ENCODE data around the gene ABHD5.

The ABHD5 gene

GRCh38 chr3:43734685-43735084 is 43.9 kb downstream of the ABHD5 start:
- Histone ChIP-seq H3K4me1 (ENCODE audit: control insufficient read depth, low read length) (no peaks in the 10 kb centered on the region), H3K79me2 (ENCODE audit: control insufficient read depth, low read length) (no peaks in the 10 kb centered on the region), H3K27ac (ENCODE audit: low read depth, low read length) (no peak overlapping the region), H3K27me3 (ENCODE audit: control insufficient read depth, low read length) (no peaks in the 10 kb centered on the region), H3F3A (ENCODE audit: control insufficient read depth, insufficient read depth) (no peaks in the 10 kb centered on the region), H3K9me3 (ENCODE audit: control insufficient read depth, insufficient read depth, low read length) (no peaks in the 10 kb centered on the region), H3K4me3 (ENCODE audit: low read length) (no peak overlapping the region), H4K20me1 (ENCODE audit: control insufficient read depth, insufficient read depth, low read depth, low read length) (no peaks in the 10 kb centered on the region), H3K4me2 (ENCODE audit: low read length) (no peak overlapping the region), H3K9me2 (replicated peaks; ENCODE audit: control insufficient read depth, low read length) (no peaks in the 10 kb centered on the region), H3K36me3 (ENCODE audit: control insufficient read depth, low read length) (no peaks in the 10 kb centered on the region)
- TF ChIP-seq EZH2phosphoT487 (IDR thresholded peaks at IDR 0.05; ENCODE audit: borderline replicate concordance, low read length) (no peak), CTCF (IDR thresholded peaks at IDR 0.05; ENCODE audit: low read depth, low read length, poor library complexity, severe bottlenecking) (no peak)

GRCh38 chr3:43735618-43736017 is 44.9 kb downstream of the ABHD5 start:
- no peak for TF ChIP-seq EZH2phosphoT487 (IDR thresholded peaks at IDR 0.05; ENCODE audit: borderline replicate concordance, low read length)
- TF ChIP-seq CTCF (IDR thresholded peaks at IDR 0.05; ENCODE audit: low read depth, low read length, poor library complexity, severe bottlenecking): no peak
- no peaks in the 10 kb centered on the region for H3K36me3 ChIP-seq (ENCODE audit: control insufficient read depth, low read length)
- H3K79me2 ChIP-seq (ENCODE audit: control insufficient read depth, low read length): no peaks in the 10 kb centered on the region
- no peak overlapping the region for H3K4me3 ChIP-seq (ENCODE audit: low read length)
- no peak overlapping the region for H3K4me2 ChIP-seq (ENCODE audit: low read length)
- no peaks in the 10 kb centered on the region for H3K9me3 ChIP-seq (ENCODE audit: control insufficient read depth, insufficient read depth, low read length)
- H3K9me2 ChIP-seq (replicated peaks; ENCODE audit: control insufficient read depth, low read length): no peaks in the 10 kb centered on the region
- no peaks in the 10 kb centered on the region for H3F3A ChIP-seq (ENCODE audit: control insufficient read depth, insufficient read depth)
- no peaks in the 10 kb centered on the region for H4K20me1 ChIP-seq (ENCODE audit: control insufficient read depth, insufficient read depth, low read depth, low read length)
- no peak overlapping the region for H3K27ac ChIP-seq (ENCODE audit: low read depth, low read length)
- H3K4me1 ChIP-seq (ENCODE audit: control insufficient read depth, low read length): no peaks in the 10 kb centered on the region
- H3K27me3 ChIP-seq (ENCODE audit: control insufficient read depth, low read length): no peaks in the 10 kb centered on the region

GRCh38 chr3:43736558-43737440 is 46.1 kb downstream of the ABHD5 start:
- Histone ChIP-seq H3F3A (ENCODE audit: control insufficient read depth, insufficient read depth) (no peaks in the 10 kb centered on the region), H3K27ac (ENCODE audit: low read depth, low read length) (no peak overlapping the region)

More at GRCh38 chr3:43736558-43737440, 46.1 kb downstream of the ABHD5 start:
- Histone ChIP-seq H3K4me2 (ENCODE audit: low read length) (no peak overlapping the region), H3K4me3 (ENCODE audit: low read length) (no peak overlapping the region), H3K79me2 (ENCODE audit: control insufficient read depth, low read length) (no peaks in the 10 kb centered on the region), H4K20me1 (ENCODE audit: control insufficient read depth, insufficient read depth, low read depth, low read length) (no peaks in the 10 kb centered on the region), H3K36me3 (ENCODE audit: control insufficient read depth, low read length) (no peaks in the 10 kb centered on the region), H3K4me1 (ENCODE audit: control insufficient read depth, low read length) (no peaks in the 10 kb centered on the region), H3K9me3 (ENCODE audit: control insufficient read depth, insufficient read depth, low read length) (no peaks in the 10 kb centered on the region), H3K9me2 (replicated peaks; ENCODE audit: control insufficient read depth, low read length) (no peaks in the 10 kb centered on the region), H3K27me3 (ENCODE audit: control insufficient read depth, low read length) (no peaks in the 10 kb centered on the region)
- TF ChIP-seq EZH2phosphoT487 (IDR thresholded peaks at IDR 0.05; ENCODE audit: borderline replicate concordance, low read length) (no peak), CTCF (IDR thresholded peaks at IDR 0.05; ENCODE audit: low read depth, low read length, poor library complexity, severe bottlenecking) (no peak)
